CD4-positive, alpha-beta T cell treated with Interleukin-17A for 4 hours (primary cell): ENCODE results near the gene KRTAP5-11.
"Not testable (repeated sequence)": the region's sequence is repeated elsewhere in the genome, so short reads cannot be mapped to it uniquely, and the experiment has no call there.

Source experiments
- DNase-seq: peaks from one replicate; pipeline ENCODE4 v3.0.0-alpha.2; 2020; ENCODE audit warnings: mixed read lengths

The KRTAP5-11 gene

DNA sequence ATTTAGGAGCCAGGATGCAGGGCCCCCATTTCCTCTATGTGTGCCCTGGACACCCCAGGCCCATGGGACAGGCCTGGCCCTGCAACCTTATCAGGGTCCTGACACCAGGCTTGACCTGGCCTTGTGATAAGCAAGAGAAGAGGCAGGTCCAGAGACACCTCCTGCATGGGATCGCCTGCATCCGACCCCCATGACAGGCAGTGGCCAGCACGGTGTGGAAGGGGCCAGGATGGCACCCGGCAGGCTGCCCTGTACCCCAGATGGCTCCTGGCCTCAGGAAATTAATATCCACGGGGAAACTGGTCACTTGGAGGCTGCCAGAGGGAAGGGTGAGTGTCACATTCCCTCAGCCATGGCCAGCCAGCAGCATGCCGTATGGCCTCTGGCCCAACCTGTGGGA lies 27.7 kb downstream of the KRTAP5-11 start:
- no peak for DNase-seq

DNA sequence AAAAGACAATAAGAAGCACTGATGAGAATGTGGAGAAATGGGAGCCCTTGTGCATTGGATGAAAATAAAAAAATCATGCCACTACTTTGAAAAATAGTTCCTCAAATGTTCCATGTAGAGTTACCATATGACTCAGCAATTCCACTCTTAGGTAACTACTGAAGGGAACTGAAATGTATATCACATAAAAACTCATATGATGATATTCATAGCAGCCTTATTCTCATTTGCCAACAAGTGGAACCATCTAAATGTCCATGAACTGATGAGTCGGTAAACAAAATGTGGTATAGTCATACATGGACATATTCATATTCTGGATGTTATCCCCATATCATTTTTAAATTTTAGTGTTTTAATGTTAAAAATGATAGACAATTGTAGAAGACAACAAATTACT lies 31.0 kb downstream of the KRTAP5-11 start:
- DNase-seq, result no peak

DNA sequence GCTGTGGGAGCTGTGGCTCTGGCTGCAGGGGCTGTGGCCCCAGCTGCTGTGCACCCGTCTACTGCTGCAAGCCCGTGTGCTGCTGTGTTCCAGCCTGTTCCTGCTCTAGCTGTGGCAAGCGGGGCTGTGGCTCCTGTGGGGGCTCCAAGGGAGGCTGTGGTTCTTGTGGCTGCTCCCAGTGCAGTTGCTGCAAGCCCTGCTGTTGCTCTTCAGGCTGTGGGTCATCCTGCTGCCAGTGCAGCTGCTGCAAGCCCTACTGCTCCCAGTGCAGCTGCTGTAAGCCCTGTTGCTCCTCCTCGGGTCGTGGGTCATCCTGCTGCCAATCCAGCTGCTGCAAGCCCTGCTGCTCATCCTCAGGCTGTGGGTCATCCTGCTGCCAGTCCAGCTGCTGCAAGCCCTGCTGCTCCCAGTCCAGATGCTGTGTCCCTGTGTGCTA lies 33.9 kb downstream of the KRTAP5-11 start:
- DNase-seq, result no peak

DNA sequence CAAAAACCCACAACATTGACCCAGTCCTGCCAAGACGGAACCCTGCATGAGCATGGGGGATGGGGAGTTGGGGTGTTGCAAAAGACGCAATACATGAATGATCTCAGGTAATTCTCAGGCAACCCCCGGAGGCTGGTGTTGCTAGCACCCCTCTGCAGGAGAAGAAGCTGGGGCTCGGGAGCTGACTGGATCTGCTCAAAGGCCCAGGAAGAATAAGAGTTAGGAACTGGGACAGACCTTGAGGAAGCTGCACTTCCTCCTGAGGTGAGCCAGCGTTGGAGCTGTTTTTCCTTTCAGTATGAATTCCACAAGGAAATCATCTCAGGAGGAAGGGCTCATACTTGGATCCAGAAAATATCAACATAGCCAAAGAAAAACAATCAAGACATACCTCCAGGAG lies 34.6 kb downstream of the KRTAP5-11 start, which contains the start of gene KRTAP5-9:
Gene KRTAP5-9 (plus strand): TSS at position 301 of the 400 bp plus-strand sequence. CDS start 238 bp downstream, outside the sequence.
- DNase-seq, result no peak

DNA sequence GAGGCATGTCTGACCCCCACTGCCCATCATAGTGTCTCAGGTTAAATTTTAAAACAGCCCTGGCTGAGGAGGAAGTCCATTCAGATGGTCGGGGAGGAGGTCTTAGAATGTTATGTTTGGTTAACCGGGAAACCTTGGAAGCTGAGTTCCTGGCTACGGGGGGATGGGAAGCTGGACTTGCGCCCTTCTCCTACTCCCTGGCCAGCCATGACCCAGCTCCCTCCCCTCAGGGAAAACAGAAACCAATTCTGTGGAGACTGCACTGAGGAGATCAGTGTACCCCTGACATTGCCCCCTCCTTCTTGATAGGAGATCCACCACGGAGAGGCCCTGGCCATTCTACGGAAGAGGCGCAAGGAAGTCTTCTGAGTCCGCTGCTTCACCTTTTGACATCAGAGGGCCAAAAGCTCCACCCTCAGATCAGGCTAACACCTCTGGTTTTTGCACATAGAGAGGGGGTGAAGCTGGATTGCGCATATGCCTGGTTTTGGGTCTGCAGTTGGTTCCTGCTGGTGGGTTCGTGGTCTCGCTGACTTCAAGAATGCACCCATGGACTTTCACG lies 37.2 kb downstream of the KRTAP5-11 start:
- DNase-seq, result no peak

DNA sequence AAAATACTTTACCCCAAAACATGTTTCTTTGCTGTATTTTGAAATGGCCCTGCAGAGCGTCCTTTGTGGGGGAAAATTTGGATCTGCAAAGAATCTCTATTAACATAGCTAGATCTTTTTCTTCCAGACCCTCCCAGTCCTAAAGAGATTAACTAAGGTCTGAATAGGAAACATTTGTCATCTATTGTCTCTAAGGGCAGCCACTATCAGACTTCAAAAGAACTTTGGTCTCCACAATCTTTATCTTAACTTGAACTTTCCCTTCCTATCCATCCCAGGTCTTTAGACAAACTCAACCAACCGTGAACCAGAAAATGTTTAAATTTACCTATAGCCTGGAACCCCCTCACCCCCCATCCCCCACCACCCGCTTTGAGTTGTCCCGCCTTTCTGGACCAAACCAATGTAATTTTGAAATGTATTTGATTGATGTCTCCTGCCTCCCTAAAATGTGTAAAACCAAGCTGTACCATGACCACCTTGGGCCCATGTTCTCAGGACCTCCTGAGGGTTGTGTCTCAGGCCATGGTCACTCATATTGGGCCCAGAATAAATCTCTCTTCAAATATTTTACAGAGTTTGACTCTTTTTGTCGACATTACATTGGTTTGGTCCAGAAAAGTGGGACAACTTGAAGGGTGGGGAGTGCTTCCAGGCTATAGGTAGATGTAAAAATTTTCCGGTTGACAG lies 38.0 kb downstream of the KRTAP5-11 start:
- no peak for DNase-seq

DNA sequence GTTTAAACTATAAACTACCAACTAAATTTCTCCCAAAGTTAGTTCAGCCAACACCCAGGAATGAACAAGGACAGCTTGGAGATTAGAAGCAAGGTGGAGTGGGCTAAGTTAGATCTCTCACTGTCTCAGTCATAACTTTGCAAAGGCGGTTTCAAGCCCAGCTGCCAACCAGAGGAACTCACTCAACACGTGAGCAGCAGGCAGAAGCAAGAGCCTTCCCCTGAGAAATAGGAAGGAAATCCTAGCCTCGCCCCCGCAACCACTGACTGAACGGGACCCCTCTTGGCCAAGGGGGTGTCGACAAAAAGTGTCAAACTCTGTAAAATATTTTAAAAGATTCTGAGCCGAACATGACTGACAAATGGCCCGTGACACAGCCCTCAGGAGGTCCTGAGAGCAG lies 38.8 kb downstream of the KRTAP5-11 start:
- DNase-seq, result no peak

DNA sequence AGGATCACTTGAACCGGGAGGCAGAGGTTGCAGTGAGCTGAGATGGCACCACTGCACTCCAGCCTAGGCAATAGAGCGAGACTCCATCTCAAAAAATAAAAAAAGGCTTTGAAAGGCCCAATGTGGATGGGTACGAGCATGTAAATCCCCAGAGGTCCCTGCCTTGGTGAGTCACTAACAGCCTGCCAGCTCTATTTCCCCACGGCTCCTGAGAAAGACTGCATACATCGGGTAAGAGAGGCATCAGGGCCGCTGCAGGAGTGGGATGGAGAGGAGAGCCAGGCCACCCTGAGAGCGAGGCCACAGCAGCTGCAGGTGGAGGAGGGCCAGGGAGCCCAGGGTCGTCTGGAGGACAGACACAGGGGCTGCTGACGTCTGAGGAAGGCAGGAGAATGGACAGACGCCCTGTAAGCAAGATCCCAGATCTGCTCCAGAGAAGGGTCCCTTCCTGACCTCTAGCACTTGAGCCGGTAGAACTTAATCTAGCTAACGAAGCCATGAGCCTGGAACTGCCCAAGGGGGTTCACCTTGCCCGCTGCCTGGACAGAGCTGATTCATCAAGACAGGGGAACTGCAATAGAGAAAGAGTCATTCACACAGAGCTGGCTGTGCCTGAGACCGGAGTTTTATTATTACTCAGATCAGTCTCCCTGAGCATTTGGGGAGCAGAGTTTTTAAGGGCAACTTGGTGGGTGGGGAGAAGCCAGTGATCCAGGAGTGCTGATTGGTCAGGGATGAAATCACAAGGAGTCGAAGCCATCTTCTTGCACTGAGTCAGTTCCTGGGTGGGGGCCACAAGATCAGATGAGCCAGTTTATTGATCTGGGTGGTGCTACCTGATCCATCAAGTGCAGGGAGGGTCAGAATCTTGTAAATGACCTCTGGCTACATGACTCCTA lies 39.5 kb downstream of the KRTAP5-11 start:
- DNase-seq, result no peak

DNA sequence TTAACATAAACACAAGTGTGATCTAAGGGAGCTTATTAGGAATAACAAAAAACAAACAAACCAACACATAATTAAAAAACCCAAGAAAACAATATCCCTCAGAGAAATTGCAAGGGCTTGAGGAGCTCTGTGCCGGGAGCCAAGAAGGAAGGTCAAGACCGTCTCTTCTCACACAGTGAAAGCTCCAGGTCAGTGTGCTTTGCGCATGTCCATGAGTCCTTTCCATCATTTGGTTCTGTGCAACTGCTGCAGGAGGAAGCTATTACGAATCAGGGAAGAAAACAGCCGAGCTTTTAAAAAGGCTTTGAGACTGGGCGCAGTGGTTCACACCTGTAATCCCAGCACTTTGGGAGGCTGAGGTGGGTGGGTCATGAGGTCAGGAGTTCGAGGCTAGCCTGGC lies 40.3 kb downstream of the KRTAP5-11 start:
- no peak for DNase-seq

DNA sequence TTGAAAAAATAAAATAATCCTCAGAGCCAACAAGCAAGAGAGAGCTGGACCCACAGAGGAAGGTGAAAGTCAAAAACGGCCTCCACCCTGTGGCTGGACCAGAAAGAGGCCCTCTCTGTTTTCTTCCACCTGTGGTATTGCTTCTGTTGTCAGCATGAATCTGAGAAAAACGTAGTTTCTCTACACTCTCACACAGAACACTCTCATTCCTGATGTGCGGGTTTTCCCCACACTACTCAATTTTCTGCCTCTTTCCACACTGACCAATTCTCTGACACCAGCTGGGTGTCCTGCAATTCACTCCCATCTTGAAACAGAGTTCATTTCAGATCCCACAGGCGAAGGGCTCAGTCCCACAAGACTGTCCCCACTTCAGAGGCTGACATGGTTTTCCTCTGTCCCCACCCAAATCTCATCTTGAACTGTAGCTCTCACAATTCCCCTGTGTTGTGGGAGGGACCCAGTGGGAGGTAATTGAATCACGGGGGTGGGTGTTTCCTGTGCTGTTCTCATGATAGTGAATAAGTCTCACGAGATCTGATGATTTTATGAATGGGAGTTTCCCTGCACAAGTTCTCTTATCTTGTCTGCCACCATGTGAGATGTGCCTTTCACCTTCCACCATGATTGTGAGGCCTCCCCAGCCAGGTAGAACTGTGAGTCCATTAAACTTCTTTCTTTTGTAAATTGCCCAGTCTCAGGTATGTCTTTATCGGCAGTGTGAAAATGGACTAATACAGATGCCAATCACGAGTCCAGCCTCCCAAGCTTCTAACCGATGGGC lies 42.0 kb downstream of the KRTAP5-11 start:
- not testable (repeated sequence) for DNase-seq

DNA sequence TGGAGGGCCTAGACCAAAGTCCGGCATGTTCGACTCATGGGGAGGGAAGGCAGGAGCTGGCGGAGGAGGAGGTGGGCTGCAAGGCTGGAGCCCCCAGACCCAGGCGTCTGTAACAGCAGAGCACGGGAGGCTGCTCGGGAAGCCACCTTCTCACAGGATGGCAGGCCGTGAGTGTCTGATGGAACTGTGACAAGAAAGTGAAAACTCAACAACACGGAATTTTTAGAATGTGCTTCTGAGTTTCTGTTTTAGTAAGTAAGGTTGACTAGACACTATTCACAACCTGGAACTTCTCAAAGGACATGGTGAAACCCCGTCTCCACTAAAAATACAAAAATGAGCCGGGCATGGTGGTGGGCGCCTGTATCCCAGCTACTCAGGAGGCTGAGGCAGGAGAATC lies 42.7 kb downstream of the KRTAP5-11 start:
- not testable (repeated sequence) for DNase-seq

DNA sequence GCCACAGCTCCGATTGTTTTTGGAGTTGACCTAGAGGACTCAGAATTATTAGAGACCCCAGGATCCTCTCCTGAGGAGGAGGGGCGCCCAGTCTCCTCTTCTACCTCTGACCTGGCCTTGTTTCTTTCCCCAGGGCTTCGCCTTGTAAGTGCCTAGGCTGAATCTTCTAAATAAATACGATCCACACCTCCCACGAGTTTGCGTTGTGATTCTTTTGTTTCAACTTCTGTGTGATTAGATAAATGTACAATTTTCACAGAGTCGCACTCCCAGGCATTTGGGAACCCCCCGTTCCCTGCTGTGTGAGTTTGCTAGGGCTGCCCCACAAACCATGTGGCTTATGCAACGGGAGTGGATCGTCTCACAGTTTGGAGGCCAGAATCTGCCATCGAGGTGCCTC lies 43.7 kb downstream of the KRTAP5-11 start:
- DNase-seq, result no peak

DNA sequence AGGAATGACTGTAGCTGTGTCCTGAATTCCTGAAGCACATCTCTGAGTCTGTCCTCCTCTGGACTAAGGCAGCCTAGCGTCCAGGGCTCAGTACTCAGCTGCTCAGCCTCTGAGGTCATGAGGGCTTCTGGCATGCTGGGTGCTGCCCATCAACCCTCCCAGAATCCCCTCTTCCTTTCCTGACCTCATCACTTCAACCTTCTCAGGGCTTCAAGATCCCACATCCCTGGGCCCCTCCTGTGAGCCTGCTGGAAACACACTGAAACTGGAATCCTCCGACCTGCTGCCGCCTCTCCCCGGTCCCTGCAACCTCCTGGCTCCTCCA lies 44.0 kb downstream of the KRTAP5-11 start:
- DNase-seq, result no peak

DNA sequence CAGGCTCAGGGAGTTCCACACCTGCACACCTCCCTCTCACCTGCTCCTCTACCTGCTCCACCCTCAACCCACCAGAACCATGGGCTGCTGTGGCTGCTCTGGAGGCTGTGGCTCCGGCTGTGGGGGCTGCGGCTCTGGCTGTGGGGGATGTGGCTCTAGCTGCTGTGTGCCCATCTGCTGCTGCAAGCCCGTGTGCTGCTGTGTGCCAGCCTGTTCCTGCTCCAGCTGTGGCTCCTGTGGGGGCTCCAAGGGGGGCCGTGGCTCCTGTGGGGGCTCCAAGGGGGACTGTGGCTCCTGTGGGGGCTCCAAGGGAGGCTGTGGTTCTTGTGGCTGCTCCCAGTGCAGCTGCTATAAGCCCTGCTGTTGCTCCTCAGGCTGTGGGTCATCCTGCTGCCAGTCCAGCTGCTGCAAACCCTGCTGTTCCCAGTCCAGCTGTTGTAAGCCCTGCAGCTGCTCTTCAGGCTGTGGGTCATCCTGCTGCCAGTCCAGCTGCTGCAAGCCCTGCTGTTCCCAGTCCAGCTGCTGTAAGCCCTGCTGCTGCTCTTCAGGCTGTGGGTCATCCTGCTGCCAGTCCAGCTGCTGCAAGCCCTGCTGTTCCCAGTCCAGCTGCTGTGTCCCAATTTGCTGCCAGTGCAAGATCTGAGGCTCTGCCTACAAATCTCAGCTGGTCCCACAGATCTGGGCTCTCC lies 44.6 kb downstream of the KRTAP5-11 start, which contains the start of gene KRTAP5-8:
Gene KRTAP5-8 (plus strand): TSS at position 49 of the 689 bp plus-strand sequence. CDS start 31 bp downstream, at position 80.
- DNase-seq, result not testable (repeated sequence)

DNA sequence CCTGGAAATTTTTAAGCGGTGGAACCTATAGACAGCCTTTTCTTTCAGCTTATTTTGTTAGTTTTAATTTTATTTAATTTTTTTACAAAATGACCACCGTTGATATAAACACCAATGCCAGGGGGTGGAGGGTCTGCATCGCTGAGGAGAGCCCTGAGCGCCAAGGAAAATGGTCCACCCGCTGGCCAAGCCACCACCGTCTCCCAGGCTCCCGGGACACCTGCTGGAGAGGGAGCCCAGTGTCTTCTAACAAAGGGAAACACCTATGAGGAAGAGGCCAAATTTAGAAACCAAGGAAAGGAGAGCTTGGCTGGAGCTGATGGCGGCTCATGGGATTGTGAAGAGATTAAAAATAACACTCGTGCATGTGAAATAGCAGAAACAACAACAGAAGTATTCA lies 45.1 kb downstream of the KRTAP5-11 start:
- no peak for DNase-seq

DNA sequence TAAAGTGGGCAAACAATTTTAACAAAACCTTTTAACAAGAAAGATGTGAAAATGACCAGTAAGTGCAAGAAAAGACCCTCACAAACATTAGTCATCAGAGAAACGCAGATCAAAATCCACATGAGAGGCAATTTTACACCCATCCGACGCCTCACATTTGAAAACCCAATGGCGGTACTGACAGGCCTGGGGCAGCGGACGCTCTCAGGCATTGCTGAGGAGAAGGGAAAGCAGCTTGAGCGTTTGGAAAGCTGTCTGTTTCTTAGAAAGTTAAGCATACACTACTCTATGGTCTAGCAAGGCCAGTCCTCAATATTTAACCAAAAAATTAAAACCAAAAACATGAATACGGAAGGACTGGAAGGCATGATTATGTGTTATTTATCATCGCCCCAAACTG lies 46.9 kb downstream of the KRTAP5-11 start:
- no peak for DNase-seq

DNA sequence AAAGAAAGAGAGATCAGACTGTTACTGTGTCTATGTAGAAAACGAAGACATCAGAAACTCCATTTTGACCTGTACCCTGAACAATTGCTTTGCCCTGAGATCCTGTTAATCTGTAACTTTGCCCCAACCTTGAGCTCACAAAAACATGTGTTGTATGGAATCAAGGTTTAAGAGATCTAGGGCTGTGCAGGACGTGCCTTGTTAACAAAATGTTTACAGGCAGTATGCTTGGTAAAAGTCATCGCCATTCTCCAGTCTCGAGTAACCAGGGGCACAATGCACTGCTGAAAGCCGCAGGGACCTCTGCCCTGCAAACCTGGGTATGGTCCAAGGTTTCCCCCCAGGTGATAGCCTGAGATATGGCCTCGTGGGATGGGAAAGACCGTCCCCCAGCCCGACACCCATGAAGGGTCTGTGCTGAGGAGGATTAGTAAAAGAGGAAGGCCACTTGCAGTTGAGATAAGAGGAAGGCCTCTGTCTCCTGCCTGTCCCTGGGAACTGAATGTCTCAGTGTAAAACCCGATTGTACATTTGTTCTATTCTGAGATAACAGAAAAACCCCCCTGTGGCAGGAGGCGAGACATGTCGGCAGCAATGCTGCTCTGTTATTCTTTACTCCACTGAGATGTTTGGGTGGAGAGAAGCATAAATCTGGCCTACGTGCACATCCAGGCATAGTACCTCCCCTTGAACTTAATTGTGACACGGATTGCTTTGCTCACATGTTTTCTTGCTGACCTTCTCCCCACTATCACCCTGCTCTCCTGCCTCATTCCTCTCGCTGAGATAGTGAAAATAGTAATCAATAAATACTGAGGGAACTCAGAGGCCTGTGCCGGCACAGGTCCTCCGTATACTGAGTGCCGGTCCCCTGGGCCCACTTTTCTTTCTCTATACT lies 47.7 kb downstream of the KRTAP5-11 start:
- DNase-seq, result not testable (repeated sequence)

DNA sequence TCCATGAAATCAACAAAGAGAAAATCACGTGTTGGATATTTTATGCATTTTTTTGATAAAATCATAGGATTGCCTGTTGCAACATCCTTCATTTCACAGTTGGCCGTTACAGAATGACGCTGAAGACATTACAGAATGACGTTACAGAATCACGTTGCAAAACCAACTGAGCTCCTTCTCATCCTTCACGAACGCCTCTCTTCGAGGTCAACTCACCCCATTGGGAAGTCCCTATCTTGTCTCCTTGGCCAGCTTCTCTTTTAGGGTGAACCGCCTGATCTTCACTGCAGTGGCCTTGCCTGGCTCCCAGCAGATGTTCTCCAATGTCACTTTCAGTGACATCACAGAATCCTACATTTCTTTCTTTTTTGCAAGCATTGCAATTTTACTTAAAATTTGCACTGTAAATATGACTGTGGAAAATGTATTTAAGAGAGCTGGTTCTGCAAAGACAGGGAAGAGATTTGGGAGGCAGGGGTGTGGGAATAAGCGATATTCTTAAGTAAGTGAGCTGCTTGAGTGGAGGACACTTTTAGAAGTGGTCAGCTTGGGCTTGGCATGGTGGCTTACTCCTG lies 50.6 kb downstream of the KRTAP5-11 start:
- DNase-seq, result no peak
